SJSA1 (cell line): ENCODE data around the gene ZNF385B. TPM values are rescaled to one million over a fixed set of nuclear protein-coding genes. Genes with fewer than 3 reads are reported as not detected.

Experiments
- DNase-seq, 2 experiments: peaks; one replicate each; pipeline ENCODE4 v3.0.0-alpha.2; 2015 to 2020; ENCODE audit warnings: low spot score in 2 of 2, low read depth in 1 of 2
- H3K27ac ChIP-seq: fragments of 250-450 bp; sonication (Bioruptor Pico); 2 replicates; pipeline ENCODE4 v1.5.1; 2020; ENCODE audit warnings: mild to moderate bottlenecking, moderate library complexity
- H3K27me3 ChIP-seq: fragments of 250-450 bp; sonication (Bioruptor Pico); replicated peaks from 2 replicates; pipeline ENCODE4 v1.5.1; 2020; ENCODE audit warnings: mild to moderate bottlenecking, moderate library complexity
- H3K36me3 ChIP-seq: fragments of 250-450 bp; sonication (Bioruptor Pico); 2 replicates; pipeline ENCODE4 v1.5.1; 2020; ENCODE audit warnings: mild to moderate bottlenecking
- H3K4me1 ChIP-seq: fragments of 250-450 bp; sonication (Bioruptor Pico); replicated peaks from 2 replicates; pipeline ENCODE4 v1.6.1; 2021; ENCODE audit warnings: mild to moderate bottlenecking
- H3K4me3 ChIP-seq: fragments of 250-450 bp; sonication (Bioruptor Pico); 2 replicates; pipeline ENCODE4 v1.5.1; 2020; ENCODE audit warnings: mild to moderate bottlenecking
- H3K9me3 ChIP-seq: fragments of 250-450 bp; sonication (Bioruptor Pico); replicated peaks from 2 replicates; pipeline ENCODE4 v1.5.1; 2020; ENCODE audit warnings: mild to moderate bottlenecking
- total RNA-seq: library from RNA; depleted of rRNA; stranded (reverse); fragments of >200 nt; shearing (Covaris generic); gene quantifications from 2 replicates; pipeline ENCODE4 v1.2.3, GENCODE V29; 2014

The ZNF385B gene
- total RNA-seq, 1 experiment from 2014 or later: not detected

DNA sequence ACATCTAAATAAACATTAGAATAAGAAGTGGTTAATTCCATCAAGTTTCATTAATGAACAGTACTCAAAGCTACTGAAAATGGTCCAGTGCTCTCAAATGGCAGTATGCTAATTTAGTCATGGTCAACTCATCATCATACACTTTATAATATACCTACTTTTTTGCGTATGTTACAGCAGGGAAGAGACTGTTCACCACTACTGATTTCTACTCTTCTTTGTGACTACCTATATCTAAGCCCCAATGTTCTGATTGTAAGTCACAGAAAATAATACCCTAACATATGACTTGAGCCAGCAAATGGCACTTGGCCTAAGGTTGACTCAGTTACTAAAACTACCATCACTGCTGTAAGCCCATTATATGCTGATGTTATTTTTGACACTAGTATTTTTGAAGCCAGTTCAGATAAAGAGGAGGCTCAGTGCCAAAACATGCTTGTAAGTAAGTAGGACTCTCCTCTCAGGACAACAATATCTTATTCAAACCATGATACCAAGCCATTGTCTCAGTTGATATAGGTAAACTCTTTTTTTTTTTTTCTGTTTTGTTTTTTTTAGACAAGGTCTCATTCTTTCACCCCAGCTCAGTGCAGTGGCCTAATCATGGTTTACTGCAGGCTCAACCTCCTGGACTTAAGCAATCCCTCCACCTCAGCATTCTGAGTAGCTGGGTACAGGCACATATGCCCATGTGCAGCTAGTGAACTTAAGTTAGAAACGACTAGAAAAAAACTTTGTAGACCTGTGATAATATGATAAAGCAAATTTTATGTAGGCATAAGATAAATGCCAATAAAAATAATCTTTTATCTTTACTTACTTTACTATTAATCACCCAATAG, 266.9 kb downstream of the ZNF385B start:
- Histone ChIP-seq H3K4me3 (no peak overlapping the region), H3K4me1 (no peaks in the 10 kb centered on the region), H3K27ac (no peak overlapping the region), H3K36me3 (no peaks in the 10 kb centered on the region; the same call in 1 of the 2 replicates), H3K27me3 (no peaks in the 10 kb centered on the region), H3K9me3 (no peaks in the 10 kb centered on the region)
- DNase-seq: no peak

DNA sequence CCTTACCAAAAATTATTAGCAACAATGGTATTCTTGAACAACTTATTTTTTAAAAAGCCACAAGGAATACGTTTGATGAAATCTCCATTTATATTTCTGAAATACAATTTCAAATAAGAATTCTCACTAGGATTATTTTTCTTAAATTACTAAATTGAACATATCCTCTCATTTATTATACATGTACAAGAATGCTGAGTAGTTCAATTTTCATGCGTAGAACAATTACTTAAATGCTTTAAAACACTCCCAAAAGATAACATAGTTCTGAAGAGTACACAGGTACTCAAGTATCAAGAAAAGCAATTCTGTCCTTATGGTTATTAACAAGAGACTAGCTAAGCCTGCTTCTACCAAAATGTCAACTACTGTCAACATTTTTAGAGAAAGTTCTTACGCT, 268.1 kb downstream of the ZNF385B start:
- Histone ChIP-seq H3K4me1 (no peaks in the 10 kb centered on the region), H3K36me3 (no peaks in the 10 kb centered on the region; the same call in 1 of the 2 replicates), H3K27me3 (no peaks in the 10 kb centered on the region), H3K4me3 (no peak overlapping the region), H3K9me3 (no peaks in the 10 kb centered on the region), H3K27ac (no peak overlapping the region)
- no peak for DNase-seq

DNA sequence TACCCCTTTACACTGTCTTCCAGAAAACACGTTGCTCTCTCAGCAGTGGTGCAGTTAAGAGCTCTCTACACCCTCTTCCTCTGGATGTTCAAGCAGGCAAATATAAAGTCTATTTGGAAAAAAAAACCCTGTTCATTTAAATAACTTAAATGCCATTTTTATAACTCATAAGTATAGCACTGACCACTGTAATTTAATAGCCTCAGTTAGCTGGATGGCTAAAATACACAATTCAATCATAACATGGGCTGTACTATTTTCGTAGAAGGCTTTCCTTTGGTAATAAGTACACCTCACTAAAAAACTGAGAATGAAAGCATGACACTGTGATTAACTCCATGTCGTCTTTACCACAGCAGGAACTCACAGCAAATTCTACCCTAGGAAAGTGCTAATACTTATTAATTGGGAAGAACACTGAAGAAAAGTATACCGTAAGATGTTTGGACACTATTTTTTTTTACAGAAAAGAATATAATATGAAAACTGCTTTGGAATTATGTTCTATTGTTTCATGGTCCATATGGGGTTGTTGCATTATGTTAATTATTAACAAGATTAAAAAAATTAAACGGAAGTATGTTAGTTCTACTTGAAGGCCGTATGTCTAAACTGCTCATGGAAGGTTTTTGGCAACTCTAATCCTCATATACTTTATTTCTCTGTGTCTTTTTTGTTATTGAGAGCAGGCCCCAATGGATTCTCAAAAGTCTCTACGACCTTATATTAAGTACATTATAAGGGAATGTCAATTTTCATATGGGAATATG, 269.1 kb downstream of the ZNF385B start:
- no peaks in the 10 kb centered on the region for H3K27me3 ChIP-seq
- H3K4me3 ChIP-seq: no peak overlapping the region
- no peaks in the 10 kb centered on the region for H3K9me3 ChIP-seq
- DNase-seq: no peak
- H3K27ac ChIP-seq: no peak overlapping the region
- no peaks in the 10 kb centered on the region for H3K4me1 ChIP-seq
- no peaks in the 10 kb centered on the region; the same call in 1 of the 2 replicates for H3K36me3 ChIP-seq

DNA sequence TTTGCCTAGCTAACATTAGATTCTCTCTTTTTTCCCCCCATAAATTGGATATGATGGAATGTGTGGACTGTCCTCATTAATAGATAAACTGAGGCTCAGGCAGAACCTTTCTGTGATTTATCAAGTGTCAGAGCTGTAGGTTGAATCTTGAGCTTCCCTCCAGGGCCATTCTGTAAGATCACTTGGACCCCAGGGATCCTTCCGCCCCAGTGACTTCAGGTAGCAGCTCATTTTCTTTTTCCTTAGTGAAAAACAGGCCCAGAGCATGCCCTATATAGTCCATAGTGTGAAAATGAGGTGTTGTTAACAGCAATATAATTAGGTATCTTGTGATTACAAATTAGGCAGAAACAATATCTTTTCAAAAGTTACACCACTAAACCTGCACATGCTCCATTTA, 269.7 kb downstream of the ZNF385B start:
- Histone ChIP-seq H3K36me3 (no peaks in the 10 kb centered on the region; the same call in 1 of the 2 replicates), H3K27me3 (no peaks in the 10 kb centered on the region), H3K4me3 (no peak overlapping the region), H3K9me3 (no peaks in the 10 kb centered on the region), H3K4me1 (no peaks in the 10 kb centered on the region), H3K27ac (no peak overlapping the region)
- no peak for DNase-seq

DNA sequence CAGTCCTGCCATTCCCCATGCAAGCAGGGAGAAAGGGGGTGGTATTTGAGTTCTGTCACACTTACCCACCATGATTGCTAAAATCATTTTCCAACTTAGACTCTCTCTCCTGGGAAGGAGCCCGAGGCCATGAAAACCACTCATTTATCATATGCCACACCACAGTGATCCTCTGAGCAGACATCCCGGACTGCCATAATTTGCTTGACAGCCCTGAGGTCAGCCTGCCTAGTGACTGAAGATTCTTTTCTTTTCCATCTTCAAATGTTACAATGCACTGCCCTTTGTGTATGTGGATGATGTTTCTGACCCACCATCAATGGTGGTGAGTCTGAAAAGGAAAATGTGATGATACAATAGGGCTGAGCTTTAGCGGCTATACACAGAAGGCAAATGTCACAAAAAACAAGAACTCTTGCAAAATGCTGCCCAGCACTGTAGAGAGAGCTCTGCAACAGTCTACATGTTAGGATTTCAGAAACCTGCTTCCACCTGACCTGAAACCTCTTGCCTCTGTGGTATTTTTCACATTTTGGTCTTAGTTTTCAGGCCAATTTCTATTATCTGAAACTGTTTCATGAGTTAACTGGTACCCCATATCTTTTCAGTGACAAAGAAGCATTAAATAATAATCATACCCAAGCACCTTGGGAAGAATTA, 272.8 kb downstream of the ZNF385B start:
- Histone ChIP-seq H3K36me3 (no peaks in the 10 kb centered on the region; the same call in 1 of the 2 replicates), H3K4me3 (no peak overlapping the region), H3K4me1 (no peaks in the 10 kb centered on the region), H3K27ac (no peak overlapping the region), H3K27me3 (no peaks in the 10 kb centered on the region), H3K9me3 (peaks cover 2% of the 10 kb centered on the region; the same call in 1 of the 2 replicates)
- no peak for DNase-seq

DNA sequence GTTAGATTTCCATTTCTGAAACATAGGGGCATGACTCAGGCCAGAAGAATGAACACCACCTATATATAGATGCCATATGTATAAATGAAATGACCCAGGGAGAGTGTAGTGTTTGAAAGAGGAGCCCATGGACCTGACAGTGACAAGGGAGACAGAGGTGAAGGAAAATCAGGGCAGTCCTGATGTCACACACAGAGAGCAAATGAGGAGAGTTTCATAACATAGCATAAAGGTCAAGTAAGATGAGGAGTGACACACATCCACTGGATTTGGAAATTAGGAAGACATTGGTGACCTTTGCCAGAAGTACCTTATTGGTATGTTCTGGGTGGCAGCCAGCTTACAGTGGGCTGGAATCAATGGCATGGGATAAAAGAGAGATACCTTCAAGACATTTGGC, 276.7 kb downstream of the ZNF385B start:
- H3K36me3 ChIP-seq: no peaks in the 10 kb centered on the region
- peaks cover 2% of the 10 kb centered on the region; the same call in 1 of the 2 replicates for H3K9me3 ChIP-seq
- H3K4me1 ChIP-seq: no peaks in the 10 kb centered on the region
- H3K27ac ChIP-seq: no peak overlapping the region
- H3K27me3 ChIP-seq: no peaks in the 10 kb centered on the region
- DNase-seq: no peak
- no peak overlapping the region for H3K4me3 ChIP-seq

DNA sequence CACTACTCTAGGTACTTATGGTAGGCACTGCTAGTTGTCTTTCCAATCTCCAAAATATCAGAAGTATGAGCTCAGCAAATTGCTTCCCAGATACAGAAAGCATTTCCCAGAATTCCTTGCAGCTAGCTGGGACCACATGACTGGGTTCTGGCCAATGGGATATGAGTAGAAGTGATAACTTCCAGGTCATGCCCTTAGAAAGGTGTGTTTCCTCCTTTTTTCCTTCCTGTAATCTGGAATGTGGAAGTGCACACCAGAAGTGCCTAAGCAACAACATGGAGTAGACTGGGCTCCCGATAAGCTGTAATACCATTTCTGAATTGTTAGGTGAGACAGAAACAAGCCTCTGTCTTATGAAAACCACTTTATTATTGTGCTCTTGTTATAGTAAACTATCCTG, 279.8 kb downstream of the ZNF385B start:
- Histone ChIP-seq H3K27me3 (no peaks in the 10 kb centered on the region), H3K9me3 (peaks cover 2% of the 10 kb centered on the region; the same call in 1 of the 2 replicates), H3K4me1 (no peaks in the 10 kb centered on the region), H3K27ac (no peak overlapping the region), H3K4me3 (no peak overlapping the region), H3K36me3 (no peaks in the 10 kb centered on the region)
- DNase-seq: no peak

DNA sequence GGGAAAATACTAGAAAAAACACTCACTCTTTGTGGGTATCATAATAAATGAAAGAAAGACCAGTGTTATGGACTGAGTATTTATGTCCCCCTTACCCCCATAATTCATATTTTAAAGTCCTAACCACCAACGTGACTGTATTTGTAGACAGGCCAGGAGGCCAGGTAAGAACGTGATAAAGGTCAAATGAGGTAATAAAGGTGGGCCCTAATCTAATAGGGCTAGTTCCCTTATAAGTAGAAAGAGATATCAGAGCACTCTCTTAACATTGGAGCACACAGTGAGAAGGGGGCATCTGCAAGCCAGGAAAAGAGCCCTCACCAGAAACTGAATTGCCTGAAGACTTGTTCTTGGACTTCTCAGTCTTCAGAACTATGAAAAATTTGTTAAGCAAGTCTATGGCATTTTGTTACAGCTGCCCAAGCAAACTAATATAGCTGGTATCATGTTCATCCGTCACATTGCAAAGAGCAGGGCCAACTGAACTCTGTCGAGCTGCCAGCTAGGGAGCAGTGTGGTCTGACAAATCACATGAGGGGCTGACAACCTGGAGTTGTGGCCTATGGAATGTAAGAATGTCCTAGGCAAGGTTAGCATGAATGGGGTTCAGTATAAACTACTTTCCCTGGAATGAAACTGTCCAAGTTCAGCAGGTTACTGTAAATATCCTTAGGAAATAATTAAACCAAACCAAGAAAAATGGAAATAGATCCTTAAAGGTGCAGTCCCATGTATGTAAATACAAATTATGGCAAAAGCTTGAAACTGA, 280.9 kb downstream of the ZNF385B start:
- Histone ChIP-seq H3K4me1 (no peaks in the 10 kb centered on the region), H3K27me3 (no peaks in the 10 kb centered on the region), H3K36me3 (no peaks in the 10 kb centered on the region), H3K9me3 (no peaks in the 10 kb centered on the region), H3K27ac (no peak overlapping the region), H3K4me3 (no peak overlapping the region)
- DNase-seq: no peak

DNA sequence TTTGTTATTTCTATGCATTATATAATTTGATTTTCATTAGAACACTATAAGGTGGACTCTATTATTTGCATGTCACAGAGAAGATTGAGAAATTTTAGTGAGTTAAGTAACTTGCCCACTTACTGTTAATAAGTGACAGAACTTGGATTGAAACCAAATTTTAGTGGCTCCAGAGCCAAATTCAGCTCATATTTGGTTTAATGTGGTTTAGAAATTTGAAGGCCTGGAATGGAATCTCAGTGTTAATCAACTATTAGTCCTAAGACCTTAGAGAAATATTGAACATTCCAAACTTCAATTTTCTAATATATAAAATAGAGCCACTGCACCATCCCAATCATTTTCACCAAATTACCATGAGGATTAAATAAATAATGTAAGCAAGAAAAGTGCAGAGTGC, 281.6 kb downstream of the ZNF385B start:
- H3K9me3 ChIP-seq: no peaks in the 10 kb centered on the region
- H3K4me1 ChIP-seq: no peaks in the 10 kb centered on the region
- no peak for DNase-seq
- no peaks in the 10 kb centered on the region for H3K27me3 ChIP-seq
- H3K27ac ChIP-seq: no peak overlapping the region
- H3K36me3 ChIP-seq: no peaks in the 10 kb centered on the region
- H3K4me3 ChIP-seq: no peak overlapping the region

DNA sequence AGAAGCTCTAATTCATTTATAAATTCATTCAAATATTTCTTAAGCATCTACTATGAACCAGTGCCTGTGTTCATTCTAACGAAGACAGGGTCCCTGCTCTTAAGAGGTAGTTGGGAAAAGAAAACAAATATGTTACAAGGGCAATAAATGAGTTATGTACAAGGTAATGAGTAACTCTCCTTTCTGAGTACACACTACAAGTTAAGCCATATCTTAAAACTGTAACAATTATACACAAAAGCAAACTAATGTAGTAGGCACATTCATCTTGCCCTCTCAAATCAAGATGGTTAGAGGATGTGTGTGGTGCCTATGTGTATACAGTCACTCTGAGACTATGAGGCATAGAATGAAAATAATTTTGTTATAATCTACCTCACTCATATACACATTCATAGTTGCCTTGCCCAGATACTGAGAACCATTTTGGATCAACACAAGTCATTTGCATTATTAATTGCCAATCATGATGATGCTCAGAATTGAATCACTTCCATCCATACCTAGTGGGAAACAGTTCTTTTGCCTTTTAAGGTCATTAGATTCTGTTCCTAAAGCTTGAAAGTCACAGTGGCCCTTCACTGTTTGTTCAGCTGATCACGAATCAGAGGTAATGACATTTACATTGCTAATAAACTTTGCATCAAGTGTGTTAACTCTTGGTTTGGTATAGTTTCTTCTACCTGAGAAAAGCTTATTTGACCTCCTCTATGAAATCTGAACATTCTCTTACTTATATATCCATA, 283.1 kb downstream of the ZNF385B start:
- H3K27ac ChIP-seq: no peak overlapping the region
- no peaks in the 10 kb centered on the region for H3K27me3 ChIP-seq
- no peak for DNase-seq
- H3K36me3 ChIP-seq: no peaks in the 10 kb centered on the region
- no peaks in the 10 kb centered on the region for H3K4me1 ChIP-seq
- H3K9me3 ChIP-seq: no peaks in the 10 kb centered on the region
- no peak overlapping the region for H3K4me3 ChIP-seq

DNA sequence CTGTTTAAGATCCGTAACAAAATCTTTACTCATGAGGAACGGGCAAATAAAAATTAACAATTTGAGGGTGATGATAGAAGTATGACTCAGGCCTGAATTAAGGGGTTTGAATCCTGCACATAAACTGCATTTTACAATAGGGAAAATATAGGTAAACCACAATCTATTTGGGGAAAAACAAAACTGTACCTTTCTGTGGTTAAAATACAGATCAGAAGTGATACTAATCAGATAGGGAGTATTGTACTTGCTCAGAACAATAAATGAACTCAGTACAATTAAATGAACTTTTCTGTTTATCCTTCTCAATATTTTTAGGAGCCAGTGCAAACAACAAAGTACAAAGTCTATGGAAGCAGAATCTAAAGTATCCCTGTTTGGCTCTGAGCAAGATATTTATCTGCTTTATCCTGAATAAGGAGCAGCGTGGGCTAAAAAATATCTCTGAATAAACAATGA, 287.3 kb downstream of the ZNF385B start:
- Histone ChIP-seq H3K4me1 (no peaks in the 10 kb centered on the region), H3K36me3 (no peaks in the 10 kb centered on the region), H3K9me3 (no peaks in the 10 kb centered on the region), H3K4me3 (no peak overlapping the region), H3K27me3 (no peaks in the 10 kb centered on the region), H3K27ac (no peak overlapping the region)
- DNase-seq: no peak

DNA sequence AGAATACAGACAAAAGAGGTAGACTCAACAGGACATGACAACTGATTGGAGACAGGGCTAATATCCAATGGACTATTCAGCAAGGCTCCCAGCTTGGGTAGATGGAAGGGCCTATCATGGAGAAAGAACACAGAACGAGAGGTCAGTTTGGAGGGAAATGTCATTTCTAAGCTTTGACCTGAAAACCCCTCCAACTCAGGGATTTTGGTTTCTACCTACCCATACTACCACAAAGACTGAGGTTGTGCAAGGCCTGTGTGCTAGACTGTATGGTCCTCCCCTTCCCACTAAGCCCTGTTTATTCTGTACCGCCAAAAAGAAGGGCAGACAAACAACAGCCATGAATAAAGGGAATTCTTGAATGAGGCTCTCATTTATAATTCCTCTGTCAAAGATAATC, 288.9 kb downstream of the ZNF385B start:
- no peaks in the 10 kb centered on the region for H3K27me3 ChIP-seq
- H3K4me3 ChIP-seq: no peak overlapping the region
- H3K9me3 ChIP-seq: no peaks in the 10 kb centered on the region
- no peak for DNase-seq
- no peaks in the 10 kb centered on the region for H3K4me1 ChIP-seq
- no peaks in the 10 kb centered on the region for H3K36me3 ChIP-seq
- no peak overlapping the region for H3K27ac ChIP-seq

DNA sequence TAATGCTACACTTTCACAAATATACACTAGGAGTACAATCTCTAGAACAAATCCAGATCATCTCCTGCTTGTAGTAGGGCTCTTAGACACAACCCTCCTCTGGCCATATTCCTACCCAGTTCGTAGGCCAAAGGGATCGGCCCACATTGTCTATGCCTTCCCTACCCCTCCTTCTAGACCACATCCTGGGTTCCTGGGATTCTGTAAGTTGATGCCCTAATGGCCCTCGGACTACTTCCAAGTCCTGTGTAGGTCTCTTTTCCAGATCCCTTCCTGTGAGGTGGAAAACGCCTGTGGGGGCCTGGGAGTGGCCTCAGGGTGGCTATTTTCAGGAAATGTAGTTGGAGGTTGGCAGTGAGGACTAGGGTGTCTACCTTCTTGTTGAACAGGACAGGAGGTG, 289.7 kb downstream of the ZNF385B start:
- no peak for DNase-seq

More for the DNA sequence above, 289.7 kb downstream of the ZNF385B start:
- Histone ChIP-seq H3K27me3 (no peaks in the 10 kb centered on the region), H3K4me3 (no peak overlapping the region), H3K27ac (no peak overlapping the region), H3K9me3 (no peaks in the 10 kb centered on the region), H3K4me1 (no peaks in the 10 kb centered on the region), H3K36me3 (no peaks in the 10 kb centered on the region)
